GM06990 (cell line): Measurements from ENCODE around the gene NAA25.

ENCODE experiments used
- DNase-seq: peaks from one replicate; pipeline ENCODE4 v3.0.0-alpha.2; 2011; ENCODE audit not compliant: insufficient read length; ENCODE audit errors: extremely low read depth
- H3K27me3 ChIP-seq: replicated peaks from 2 replicates; pipeline ENCODE4 v1.6.0; 2011; ENCODE audit warnings: low read length; ENCODE audit not compliant: control insufficient read depth, insufficient read depth
- H3K36me3 ChIP-seq: 2 replicates; pipeline ENCODE4 v1.5.1; 2011; ENCODE audit warnings: low read length; ENCODE audit not compliant: control insufficient read depth, insufficient read depth
- H3K4me3 ChIP-seq: replicated peaks from 2 replicates; pipeline ENCODE4 v1.5.1; 2011; ENCODE audit warnings: low read depth, mild to moderate bottlenecking, control low read depth, low read length
- CTCF ChIP-seq: IDR thresholded peaks from 2 replicates; pipeline ENCODE4 v1.5.1; 2011; ENCODE audit warnings: low read length, control low read depth, mild to moderate bottlenecking, inconsistent platforms; ENCODE audit not compliant: insufficient read depth, poor library complexity, severe bottlenecking

The NAA25 gene

GRCh38 chr12:112031472-112031871 lies 77.1 kb downstream of the NAA25 start:
- no peak for DNase-seq
- Histone ChIP-seq H3K36me3 (peaks cover 15% of the 10 kb centered on the region), H3K4me3 (no peak overlapping the region), H3K27me3 (no peaks in the 10 kb centered on the region)
- no peak for TF ChIP-seq CTCF

GRCh38 chr12:112029301-112029700 lies 79.3 kb downstream of the NAA25 start:
- Histone ChIP-seq H3K27me3 (no peaks in the 10 kb centered on the region), H3K4me3 (no peak overlapping the region), H3K36me3 (peaks cover 13% of the 10 kb centered on the region)
- no peak for DNase-seq
- TF ChIP-seq CTCF, result no peak

- no peaks in the 10 kb centered on the region for H3K27me3 ChIP-seq
- no peak overlapping the region for H3K4me3 ChIP-seq
- no peak for TF ChIP-seq CTCF
- no peak for DNase-seq
- peaks cover 15% of the 10 kb centered on the region for H3K36me3 ChIP-seq
These were observed 82.7 kb downstream of the NAA25 start for GRCh38 chr12:112025808-112026375.

- DNase-seq, result no peak
- Histone ChIP-seq H3K4me3 (no peak overlapping the region), H3K36me3 (peaks cover 16% of the 10 kb centered on the region), H3K27me3 (no peaks in the 10 kb centered on the region)
- no peak for TF ChIP-seq CTCF
These were observed 84.7 kb downstream of the NAA25 start for GRCh38 chr12:112023759-112024396.

GRCh38 chr12:112022241-112023016 lies 86.2 kb downstream of the NAA25 start:
- Histone ChIP-seq H3K36me3 (peaks cover 14% of the 10 kb centered on the region), H3K27me3 (no peaks in the 10 kb centered on the region), H3K4me3 (no peak overlapping the region)
- no peak for DNase-seq
- TF ChIP-seq CTCF, result no peak
